GM21423 (cell line): ENCODE results near the gene MRTFA.
A peak's percentile ranks its signal among the peaks of the same experiment; 100 is the strongest.

ENCODE experiments used
- ATAC-seq: cut with Tn5 transposase; IDR thresholded peaks from one replicate; pipeline ENCODE4 v1.9.1; 2021; ENCODE audit warnings: mild to moderate bottlenecking, moderate library complexity; ENCODE audit not compliant: unreplicated experiment

MRTFA gene

GRCh38 chr22:40416267-40416570, 220.3 kb downstream of the MRTFA start:
- ATAC-seq = no peak

- peak; percentile 33 for ATAC-seq
Measured at GRCh38 chr22:40415531-40416266, 220.8 kb downstream of the MRTFA start.

- ATAC-seq = peak; percentile 26
Measured at GRCh38 chr22:40414838-40415505, 221.5 kb downstream of the MRTFA start.

GRCh38 chr22:40414311-40414710, 222.2 kb downstream of the MRTFA start:
- ATAC-seq = no peak

- ATAC-seq = no peak
Measured at GRCh38 chr22:40413873-40414272, 222.6 kb downstream of the MRTFA start.

GRCh38 chr22:40412441-40412840, 224.1 kb downstream of the MRTFA start:
- ATAC-seq = peak; percentile 40

GRCh38 chr22:40411506-40411861, 225.0 kb downstream of the MRTFA start:
- ATAC-seq = no peak

- ATAC-seq = no peak
Measured at GRCh38 chr22:40410731-40411505, 225.6 kb downstream of the MRTFA start.

GRCh38 chr22:40410272-40410671, 226.2 kb downstream of the MRTFA start:
- ATAC-seq = no peak

GRCh38 chr22:40409613-40410113, 226.9 kb downstream of the MRTFA start:
- no peak for ATAC-seq

- no peak for ATAC-seq
Measured at GRCh38 chr22:40408718-40409612, 227.6 kb downstream of the MRTFA start.

GRCh38 chr22:40407831-40408717, 228.4 kb downstream of the MRTFA start:
- no peak for ATAC-seq

GRCh38 chr22:40407021-40407761, 229.3 kb downstream of the MRTFA start:
- ATAC-seq = no peak

GRCh38 chr22:40406063-40406890, 230.2 kb downstream of the MRTFA start:
- ATAC-seq = no peak

GRCh38 chr22:40405178-40406062, 231.1 kb downstream of the MRTFA start:
- no peak for ATAC-seq

GRCh38 chr22:40404251-40405177, 232.0 kb downstream of the MRTFA start:
- ATAC-seq = no peak
